Ovary (tissue), 3 donors: ENCODE measurements around the gene PRR35.

ENCODE experiments used
- CTCF ChIP-seq, 3 donors: fragments of 450-650 bp in 2 of 3; fragments of 200-600 bp in 1 of 3; IDR thresholded peaks; one replicate each; pipeline versions ENCODE4 v1.5.1 to v1.8.0; 2016 to 2022; ENCODE audit warnings: antibody characterized with exemption in 3 of 3, mild to moderate bottlenecking in 1 of 3
- EP300 ChIP-seq: sonication (generic); formaldehyde crosslinking; IDR thresholded peaks from one replicate; pipeline ENCODE4 v1.6.1; 2017; ENCODE audit warnings: antibody characterized with exemption
- POLR2A ChIP-seq: fragments of 450-650 bp; IDR thresholded peaks from one replicate; pipeline ENCODE4 v1.6.1; 2017; ENCODE audit warnings: antibody characterized with exemption, mild to moderate bottlenecking, moderate library complexity
- donor health status: DM: no; HTN: no; CAD: no.

- TF ChIP-seq POLR2A: no peak
- no peak for TF ChIP-seq CTCF (IDR thresholded peaks at IDR 0.05)
- no peak for TF ChIP-seq EP300
Measured at GRCh38 chr16:608019-608418, 47.8 kb downstream of the PRR35 start.
